Measurements from ENCODE around the gene MROH9.
"Not testable (repeated sequence)": the region's sequence is repeated elsewhere in the genome, so short reads cannot be mapped to it uniquely, and the experiment has no call there.

MROH9 gene

GRCh38 chr1:170935231-170935630, at the start of gene MROH9:
Gene MROH9, plus strand, starts transcription at chr1:170935534. Its CDS starts 10,023 bp downstream, at chr1:170945557.
- no peak for DNase-seq (ENCODE audit: low read depth in 2 of 2)

- no peak for DNase-seq (ENCODE audit: low read depth in 2 of 2)
These were observed 49.8 kb upstream of the MROH9 start for GRCh38 chr1:170885551-170885950.

GRCh38 chr1:170886460-170886859, 48.9 kb upstream of the MROH9 start:
- DNase-seq (ENCODE audit: low read depth in 2 of 2) = no peak

- DNase-seq (ENCODE audit: low read depth in 2 of 2) = no peak
These were observed 47.6 kb upstream of the MROH9 start for GRCh38 chr1:170887726-170888125.

- DNase-seq (ENCODE audit: low read depth in 2 of 2) = no peak
These were observed 43.5 kb upstream of the MROH9 start for GRCh38 chr1:170891872-170892271.

GRCh38 chr1:170893655-170894297, 41.6 kb upstream of the MROH9 start:
- no peak for DNase-seq (ENCODE audit: low read depth in 2 of 2)

GRCh38 chr1:170903961-170904360, 31.4 kb upstream of the MROH9 start:
- no peak for DNase-seq (ENCODE audit: low read depth in 2 of 2)

GRCh38 chr1:170908942-170909341, 26.4 kb upstream of the MROH9 start:
- DNase-seq (ENCODE audit: low read depth in 2 of 2) = no peak

GRCh38 chr1:170910273-170910672, 25.1 kb upstream of the MROH9 start:
- no peak for DNase-seq (ENCODE audit: low read depth in 2 of 2)

GRCh38 chr1:170917373-170917772, 18.0 kb upstream of the MROH9 start:
- no peak for DNase-seq (ENCODE audit: low read depth in 2 of 2)

GRCh38 chr1:170924656-170925055, 10.7 kb upstream of the MROH9 start:
- DNase-seq (ENCODE audit: low read depth in 2 of 2) = not testable (repeated sequence)

- no peak for DNase-seq (ENCODE audit: low read depth in 2 of 2)
These were observed 7.1 kb upstream of the MROH9 start for GRCh38 chr1:170927955-170928840.

GRCh38 chr1:170929412-170929834, 5.9 kb upstream of the MROH9 start:
- DNase-seq (ENCODE audit: low read depth in 2 of 2) = no peak

GRCh38 chr1:170929835-170930554, 5.3 kb upstream of the MROH9 start:
- peak in 1 of 2 donors; percentile 6 for DNase-seq (ENCODE audit: low read depth in 2 of 2)

GRCh38 chr1:170931650-170932049, 3.7 kb upstream of the MROH9 start:
- no peak for DNase-seq (ENCODE audit: low read depth in 2 of 2)

- no peak for DNase-seq (ENCODE audit: low read depth in 2 of 2)
These were observed 3.1 kb upstream of the MROH9 start for GRCh38 chr1:170932236-170932635.

- DNase-seq (ENCODE audit: low read depth in 2 of 2) = no peak
These were observed 2.9 kb downstream of the MROH9 start for GRCh38 chr1:170938281-170938680.

- no peak for DNase-seq (ENCODE audit: low read depth in 2 of 2)
These were observed 4.1 kb downstream of the MROH9 start for GRCh38 chr1:170939476-170939875.

GRCh38 chr1:170951744-170952143, 16.4 kb downstream of the MROH9 start:
- not testable (repeated sequence) for DNase-seq (ENCODE audit: low read depth in 2 of 2)

- DNase-seq (ENCODE audit: low read depth in 2 of 2) = no peak
These were observed 24.1 kb downstream of the MROH9 start for GRCh38 chr1:170959385-170959784.

- DNase-seq (ENCODE audit: low read depth in 2 of 2) = no peak
These were observed 29.2 kb downstream of the MROH9 start for GRCh38 chr1:170964506-170964905.
